Bronchial epithelial cell (primary cell): ENCODE measurements around the gene FXYD3. TPM values are rescaled to one million over a fixed set of nuclear protein-coding genes. Genes with fewer than 3 reads are reported as not detected.

Source experiments
- DNase-seq: peaks from one replicate; pipeline ENCODE4 v3.0.0-alpha.2; 2010; ENCODE audit warnings: low read depth
- FAIRE-seq: peaks from 2 replicates; lab custom pipeline; 2011; peaks lifted over from hg19 to GRCh38; lab: Jason Lieb, UNC
- H3K27me3 ChIP-seq: 2 replicates; pipeline ENCODE4 v1.5.1; 2011; ENCODE audit warnings: low read length; ENCODE audit not compliant: control insufficient read depth, insufficient read depth
- H3K36me3 ChIP-seq: 2 replicates; pipeline ENCODE4 v1.5.1; 2011; ENCODE audit warnings: low read length; ENCODE audit not compliant: control insufficient read depth, insufficient read depth
- H3K4me3 ChIP-seq: 2 replicates; pipeline ENCODE4 v1.5.1; 2011; ENCODE audit warnings: mild to moderate bottlenecking, low read depth, low read length, control low read depth
- total RNA-seq: library from RNA; depleted of rRNA; stranded (reverse); fragments of >200 nt; gene quantifications from 2 replicates; pipeline ENCODE4 v1.2.1, GENCODE V29; 2014
- TF ChIP-seq, protein P1 (sequence below): IDR thresholded peaks from 2 replicates; pipeline ENCODE4 v1.5.1; 2011; ENCODE audit warnings: mild to moderate bottlenecking, moderate library complexity, low read length, control low read depth, inconsistent platforms; ENCODE audit not compliant: insufficient read depth, severe bottlenecking

The FXYD3 gene
- total RNA-seq, 1 donor from 2014 or later = 309 TPM

DNA sequence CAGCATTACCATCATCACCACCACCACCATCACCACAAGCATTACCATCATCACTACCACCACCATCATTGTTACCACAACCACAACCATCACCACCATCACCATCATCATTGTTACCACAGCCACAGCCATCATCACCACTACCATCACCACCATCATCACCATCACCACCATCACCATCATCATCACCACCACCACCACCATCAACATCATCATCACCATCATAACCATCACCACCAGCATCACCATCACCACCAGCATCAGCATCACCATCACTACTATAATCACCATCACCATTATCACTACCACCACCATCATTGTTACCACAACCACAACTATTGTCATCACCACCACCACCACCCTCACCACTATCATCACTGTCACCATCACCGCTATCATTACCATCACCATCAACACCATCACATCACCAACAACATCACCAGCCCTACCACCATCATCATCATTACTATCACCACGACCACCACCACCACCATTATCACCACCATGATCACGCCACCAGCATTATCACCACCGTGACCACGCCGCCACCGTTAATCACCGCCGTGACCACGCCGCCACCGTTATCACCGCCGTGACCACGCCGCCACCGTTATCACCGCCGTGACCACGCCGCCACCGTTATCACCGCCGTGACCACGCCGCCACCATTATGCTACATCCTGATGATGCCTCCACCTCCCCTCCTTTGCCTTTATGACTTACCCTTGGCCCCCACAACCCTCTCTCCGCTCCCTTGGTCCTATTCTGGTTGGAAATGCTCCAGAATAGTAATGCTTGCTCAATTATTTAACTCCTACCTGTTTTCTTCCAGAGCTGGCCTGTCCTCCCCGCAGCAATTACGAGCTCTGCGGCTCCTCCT, 10.0 kb upstream of the FXYD3 start:
- Histone ChIP-seq H3K36me3 (no peaks in the 10 kb centered on the region), H3K4me3 (no peak overlapping the region), H3K27me3 (no peaks in the 10 kb centered on the region)
- TF ChIP-seq, protein P1, sequence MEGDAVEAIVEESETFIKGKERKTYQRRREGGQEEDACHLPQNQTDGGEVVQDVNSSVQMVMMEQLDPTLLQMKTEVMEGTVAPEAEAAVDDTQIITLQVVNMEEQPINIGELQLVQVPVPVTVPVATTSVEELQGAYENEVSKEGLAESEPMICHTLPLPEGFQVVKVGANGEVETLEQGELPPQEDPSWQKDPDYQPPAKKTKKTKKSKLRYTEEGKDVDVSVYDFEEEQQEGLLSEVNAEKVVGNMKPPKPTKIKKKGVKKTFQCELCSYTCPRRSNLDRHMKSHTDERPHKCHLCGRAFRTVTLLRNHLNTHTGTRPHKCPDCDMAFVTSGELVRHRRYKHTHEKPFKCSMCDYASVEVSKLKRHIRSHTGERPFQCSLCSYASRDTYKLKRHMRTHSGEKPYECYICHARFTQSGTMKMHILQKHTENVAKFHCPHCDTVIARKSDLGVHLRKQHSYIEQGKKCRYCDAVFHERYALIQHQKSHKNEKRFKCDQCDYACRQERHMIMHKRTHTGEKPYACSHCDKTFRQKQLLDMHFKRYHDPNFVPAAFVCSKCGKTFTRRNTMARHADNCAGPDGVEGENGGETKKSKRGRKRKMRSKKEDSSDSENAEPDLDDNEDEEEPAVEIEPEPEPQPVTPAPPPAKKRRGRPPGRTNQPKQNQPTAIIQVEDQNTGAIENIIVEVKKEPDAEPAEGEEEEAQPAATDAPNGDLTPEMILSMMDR = no peak
- FAIRE-seq = no peak
- no peak for DNase-seq

DNA sequence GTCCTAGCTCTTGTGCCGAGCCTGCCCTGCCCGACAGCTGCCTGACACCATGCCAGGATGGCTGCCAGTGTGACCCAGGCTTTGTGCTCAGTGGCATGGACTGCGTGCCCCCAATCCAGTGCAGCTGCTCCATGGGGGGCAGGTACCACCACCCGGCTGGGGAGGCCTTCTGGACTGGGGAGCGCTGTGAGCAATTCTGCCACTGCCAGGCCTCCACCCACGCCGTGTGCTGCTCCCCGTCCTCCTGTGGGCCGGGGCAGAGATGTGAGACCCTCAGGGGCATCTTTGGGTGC, 9.4 kb upstream of the FXYD3 start:
- no peaks in the 10 kb centered on the region for H3K36me3 ChIP-seq
- H3K4me3 ChIP-seq = no peak overlapping the region
- TF ChIP-seq, protein P1 = no peak
- FAIRE-seq (no peak), DNase-seq (no peak)
- no peaks in the 10 kb centered on the region for H3K27me3 ChIP-seq

DNA sequence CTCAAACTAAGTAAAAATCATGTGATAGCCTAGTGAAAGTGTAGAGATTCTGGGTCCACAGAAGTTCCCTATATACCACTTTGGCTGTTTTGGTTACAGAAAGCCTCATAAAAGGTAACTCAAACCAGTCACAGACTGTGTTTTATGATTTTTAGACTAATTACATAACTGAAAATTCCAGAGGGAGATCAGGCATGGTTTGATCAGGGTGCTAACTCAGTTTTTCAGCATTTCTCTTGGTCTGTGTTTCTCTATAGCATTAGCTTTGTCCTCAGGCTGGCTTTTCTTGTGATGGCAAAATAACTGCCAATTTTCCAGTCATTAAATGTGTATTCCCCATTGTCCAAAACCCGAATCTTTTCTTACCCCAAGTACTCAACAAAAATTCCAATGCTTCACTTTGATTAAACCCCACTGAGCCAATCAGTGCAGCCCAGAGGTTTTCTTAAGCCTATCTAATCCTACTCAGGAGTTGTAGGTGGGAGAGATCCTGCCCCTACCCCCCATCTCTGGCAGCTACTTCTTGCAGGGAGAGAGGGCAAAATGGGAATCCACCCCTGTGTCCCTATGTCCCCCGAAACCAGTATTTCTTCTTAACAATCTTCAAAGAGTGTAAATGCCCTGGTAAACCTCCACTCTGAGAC, 8.6 kb upstream of the FXYD3 start:
- Histone ChIP-seq H3K4me3 (no peak overlapping the region), H3K36me3 (no peaks in the 10 kb centered on the region), H3K27me3 (no peaks in the 10 kb centered on the region)
- TF ChIP-seq, protein P1 = no peak
- DNase-seq = no peak
- FAIRE-seq = no peak

DNA sequence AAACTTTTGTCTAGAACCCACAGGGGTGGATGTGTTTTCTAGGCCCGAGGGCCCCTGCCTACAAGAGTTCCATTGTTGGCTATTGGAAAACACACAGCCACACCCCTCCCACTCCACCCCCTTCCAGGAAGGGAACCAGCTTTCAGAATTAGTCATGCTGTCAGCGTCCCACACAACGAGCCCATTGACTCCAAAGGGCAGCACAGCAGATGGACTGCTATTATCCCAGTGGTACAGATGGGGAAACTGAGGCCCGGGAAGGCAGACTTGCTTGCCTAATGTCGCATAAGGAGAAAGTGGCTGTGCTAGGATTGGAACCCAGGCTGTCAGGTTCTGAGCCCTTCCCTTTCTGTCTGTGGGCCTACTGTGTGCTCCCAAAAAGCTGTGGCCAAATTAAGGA, 8.1 kb upstream of the FXYD3 start:
- FAIRE-seq (no peak), DNase-seq (peak; percentile 82)
- Histone ChIP-seq H3K36me3 (no peaks in the 10 kb centered on the region), H3K4me3 (no peak overlapping the region), H3K27me3 (no peaks in the 10 kb centered on the region)
- TF ChIP-seq, protein P1 = no peak

DNA sequence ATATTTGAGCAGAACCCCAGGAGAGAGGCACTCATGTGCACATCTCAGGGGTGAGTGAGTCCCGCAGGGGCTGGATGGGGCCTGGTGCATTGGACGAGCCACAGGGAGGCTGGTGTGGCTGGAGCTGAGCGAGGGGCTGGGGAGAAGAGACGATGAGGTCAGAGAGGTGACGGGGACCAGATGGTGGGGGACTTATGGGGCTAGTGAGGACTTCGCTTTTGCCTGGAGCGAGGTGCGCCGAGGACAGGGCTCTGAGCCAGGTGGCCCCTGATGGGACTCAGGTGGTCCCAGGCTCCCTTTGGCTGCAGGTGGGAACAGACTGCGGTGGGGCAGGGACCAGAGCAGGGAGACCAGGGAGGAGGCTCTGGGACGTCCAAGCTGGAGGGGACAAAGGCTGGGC, 6.9 kb upstream of the FXYD3 start:
- TF ChIP-seq, protein P1 = no peak
- no peak for FAIRE-seq

More for the DNA sequence above, 6.9 kb upstream of the FXYD3 start:
- Histone ChIP-seq H3K36me3 (no peaks in the 10 kb centered on the region), H3K4me3 (no peak overlapping the region), H3K27me3 (no peaks in the 10 kb centered on the region)
- no peak for DNase-seq
